Heart left ventricle (tissue), 16 donors: ENCODE measurements around the gene TENT5A. TPM values are rescaled to one million over a fixed set of nuclear protein-coding genes. Genes with fewer than 3 reads are reported as not detected.

Source experiments
- ATAC-seq, 4 donors: fragments of 200-7000 bp; cut with Tn5 transposase; one replicate each; pipeline ENCODE4 v1.9.1; 2020 to 2022; ENCODE audit warnings: moderate library complexity in 4 of 4, mild to moderate bottlenecking in 3 of 4, moderate number of reproducible peaks in 1 of 4
- DNase-seq, 5 donors: peaks; one replicate each; pipeline ENCODE4 v3.0.0-alpha.2; 2020
- H3K27ac ChIP-seq, 12 donors: fragments of 200-600 bp; sonication (generic) in 4 of 12; one replicate each; pipeline versions ENCODE4 v1.5.0 to v1.8.0; 2016 to 2022; ENCODE audit warnings: mild to moderate bottlenecking in 2 of 12
- H3K27me3 ChIP-seq, 9 donors: fragments of 200-600 bp; sonication (generic) in 2 of 9; one replicate each; pipeline versions ENCODE4 v1.5.1 to v1.8.0; 2016 to 2022; ENCODE audit warnings: mild to moderate bottlenecking in 3 of 9
- H3K36me3 ChIP-seq, 9 donors: fragments of 200-600 bp; sonication (generic) in 2 of 9; one replicate each; pipeline versions ENCODE4 v1.5.0 to v1.8.0; 2018 to 2022; ENCODE audit warnings: mild to moderate bottlenecking in 2 of 9
- H3K4me1 ChIP-seq, 12 donors: fragments of 200-600 bp; sonication (generic) in 4 of 12; one replicate each; pipeline versions ENCODE4 v1.5.0 to v1.8.0; 2016 to 2022; ENCODE audit warnings: mild to moderate bottlenecking in 3 of 12
- H3K4me3 ChIP-seq, 12 donors: fragments of 200-600 bp; sonication (generic) in 4 of 12; one replicate each; pipeline versions ENCODE4 v1.5.0 to v1.8.0; 2017 to 2022; ENCODE audit warnings: mild to moderate bottlenecking in 9 of 12, moderate library complexity in 4 of 12
- H3K9me3 ChIP-seq, 12 donors: fragments of 200-600 bp; sonication (generic) in 4 of 12; one replicate each; pipeline versions ENCODE4 v1.5.0 to v1.8.0; 2016 to 2022; ENCODE audit warnings: mild to moderate bottlenecking in 1 of 12
- POLR2A ChIP-seq, 2 donors: fragments of 450-650 bp; IDR thresholded peaks; one replicate each; pipeline ENCODE4 v1.6.1; 2017; ENCODE audit warnings: antibody characterized with exemption in 2 of 2, mild to moderate bottlenecking in 2 of 2, moderate library complexity in 2 of 2
- WGBS, 4 donors: extraction: QIAGEN DNeasy Blood & Tissue Kit in 2 of 4; methylation state at CpG; one replicate each; pipeline versions ENCODE4 v1.1.5 to v1.1.7; 2013 to 2018; 5-methylcytosine and 5-hydroxymethylcytosine counted together
- intact Hi-C, 10 donors: fragments of 100-400 bp; cut with DNase I; formaldehyde crosslinking; loops; one replicate each; pipeline versions ENCODE4 v1.11.1 to v1.14.2; 2022
- polyA plus RNA-seq, 2 donors: library from polyadenylated mRNA; stranded (reverse); fragments of 200-250 nt; gene quantifications; one replicate each; pipeline ENCODE4 v1.2.3, GENCODE V29; 2013
- total RNA-seq, 9 donors: library from RNA; depleted of rRNA in 2 of 9; stranded (reverse); fragments of >200 nt in 2 of 9; fragmentation: NEBNext Ultra II Directional in 3 of 9; extraction: Animal tissue kit (Norgen Biotek cat#: 25700) in 3 of 9; gene quantifications; one replicate each; pipeline versions ENCODE4 v1.1.0 to v1.2.4, GENCODE V29; 2016 to 2023
- TF ChIP-seq, protein P1 (sequence below), 12 donors: fragments of 200-600 bp; sonication (generic) in 4 of 12; IDR thresholded peaks; one replicate each; pipeline versions ENCODE4 v1.5.0 to v1.8.0; 2018 to 2022; ENCODE audit warnings: antibody characterized with exemption in 12 of 12, mild to moderate bottlenecking in 5 of 12
- donor health status: ischemic (EF 13 %, LVEDD 7.1; RV severe dilation, severe dysfunction).
- donor health status: healthy with polysubstance abuse.
- donor health status: DM: no; HTN: yes; CAD: no.
- donor health status: DM: no; HTN: no; CAD: no.
- donor health status: ischemic (EF 25% LVEDD 6.9; RV normal size, moderate dysfunction).
- donor health status: ischemic (EF 25% LVEDD 5.7; RV mildly dilated, moderate dysfunction).
- donor health status: healthy.
- donor health status: DM: yes; HTN: yes; CAD: no.
- donor health status: ischemic (EF 35%, LVEDD 5.7; RV mildly dilated, moderate dysfunction).
- donor health status: nonischemic (EF 11% LVEDD 7.7; RV severe dilation, severe dysfunction).
- donor health status: DM: yes; HTN: yes; CAD: no.
- donor health status: PGD.
- donor health status: ischemic (EF 29% LVEDD 5.4; RV normal size, mild dysfunction).
- donor health status: nonischemic (EF 23%, LVEDD 6.1; RV moderate dilation, normal function).

TENT5A gene
- total and polyA plus RNA-seq, 11 donors, result 15.4 to 47.2 (median 40.2) TPM

DNA sequence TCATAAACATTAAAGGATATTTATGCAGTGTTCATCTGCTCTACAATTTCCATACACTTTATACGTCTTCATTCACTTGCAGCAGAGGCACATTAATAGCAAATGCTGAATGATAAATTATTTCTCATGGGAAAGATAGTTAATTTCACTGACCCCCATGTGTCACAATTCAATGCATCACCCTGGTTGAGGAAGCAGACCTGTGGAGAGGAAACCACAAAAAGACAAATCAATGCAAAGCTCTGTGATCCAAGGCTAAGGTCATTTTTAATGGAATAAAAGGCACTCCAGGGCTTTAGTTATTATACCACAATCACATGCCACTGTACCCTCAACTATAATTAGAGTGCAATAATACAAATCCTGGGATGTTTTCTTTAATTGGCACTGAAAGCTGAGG, 40.3 kb upstream of the TENT5A start:
- Histone ChIP-seq H3K9me3 (peaks cover 0 to 9% (median 0%) of the 10 kb centered on the region in 12 donors), H3K4me1 (peaks cover 0 to 13% (median 0%) of the 10 kb centered on the region in 12 donors), H3K27ac (no peak overlapping the region), H3K27me3 (no peaks in the 10 kb centered on the region), H3K4me3 (no peak overlapping the region), H3K36me3 (no peaks in the 10 kb centered on the region)
- DNase-seq, result no peak
- TF ChIP-seq, protein P1, sequence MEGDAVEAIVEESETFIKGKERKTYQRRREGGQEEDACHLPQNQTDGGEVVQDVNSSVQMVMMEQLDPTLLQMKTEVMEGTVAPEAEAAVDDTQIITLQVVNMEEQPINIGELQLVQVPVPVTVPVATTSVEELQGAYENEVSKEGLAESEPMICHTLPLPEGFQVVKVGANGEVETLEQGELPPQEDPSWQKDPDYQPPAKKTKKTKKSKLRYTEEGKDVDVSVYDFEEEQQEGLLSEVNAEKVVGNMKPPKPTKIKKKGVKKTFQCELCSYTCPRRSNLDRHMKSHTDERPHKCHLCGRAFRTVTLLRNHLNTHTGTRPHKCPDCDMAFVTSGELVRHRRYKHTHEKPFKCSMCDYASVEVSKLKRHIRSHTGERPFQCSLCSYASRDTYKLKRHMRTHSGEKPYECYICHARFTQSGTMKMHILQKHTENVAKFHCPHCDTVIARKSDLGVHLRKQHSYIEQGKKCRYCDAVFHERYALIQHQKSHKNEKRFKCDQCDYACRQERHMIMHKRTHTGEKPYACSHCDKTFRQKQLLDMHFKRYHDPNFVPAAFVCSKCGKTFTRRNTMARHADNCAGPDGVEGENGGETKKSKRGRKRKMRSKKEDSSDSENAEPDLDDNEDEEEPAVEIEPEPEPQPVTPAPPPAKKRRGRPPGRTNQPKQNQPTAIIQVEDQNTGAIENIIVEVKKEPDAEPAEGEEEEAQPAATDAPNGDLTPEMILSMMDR (IDR thresholded peaks at IDR 0.05), result no peak
- TF ChIP-seq POLR2A (IDR thresholded peaks at IDR 0.05), result no peak
- ATAC-seq, result no peak
- intact Hi-C loops, result no loop called here
- 72 to 88% (median 81%) methylated on average over 1 of the region's 1 CpG for WGBS, 4 donors

DNA sequence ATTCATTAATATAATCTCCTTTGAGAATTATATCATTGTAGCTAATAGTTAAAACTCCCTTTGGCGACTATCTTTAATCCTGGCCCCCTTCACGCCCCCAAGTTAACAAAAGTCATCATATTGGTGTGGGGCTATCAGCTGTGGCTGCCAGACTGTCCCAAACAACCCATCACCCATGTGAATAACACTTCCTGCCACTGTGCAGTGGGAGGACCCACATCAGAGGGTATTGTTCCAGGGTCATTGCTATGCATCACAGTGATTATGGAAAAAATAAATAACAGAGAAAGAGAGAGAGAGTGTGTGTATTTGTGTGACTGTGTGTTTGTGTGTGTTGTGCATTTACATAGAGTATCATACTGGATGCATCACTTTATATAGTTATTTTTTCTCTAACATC, 39.3 kb upstream of the TENT5A start:
- H3K27me3 ChIP-seq, result no peaks in the 10 kb centered on the region
- H3K27ac ChIP-seq, result no peak overlapping the region
- TF ChIP-seq, protein P1 (IDR thresholded peaks at IDR 0.05), result no peak
- no peak for TF ChIP-seq POLR2A (IDR thresholded peaks at IDR 0.05)
- intact Hi-C loops, result no loop called here
- no peaks in the 10 kb centered on the region for H3K36me3 ChIP-seq
- DNase-seq (no peak), ATAC-seq (no peak)
- 71 to 84% (median 78%) methylated on average over 2 of the region's 2 CpGs for WGBS, 4 donors
- peaks cover 0 to 9% (median 0%) of the 10 kb centered on the region in 12 donors for H3K9me3 ChIP-seq
- H3K4me3 ChIP-seq, result no peak overlapping the region
- H3K4me1 ChIP-seq, result peaks cover 0 to 24% (median 0%) of the 10 kb centered on the region in 12 donors

DNA sequence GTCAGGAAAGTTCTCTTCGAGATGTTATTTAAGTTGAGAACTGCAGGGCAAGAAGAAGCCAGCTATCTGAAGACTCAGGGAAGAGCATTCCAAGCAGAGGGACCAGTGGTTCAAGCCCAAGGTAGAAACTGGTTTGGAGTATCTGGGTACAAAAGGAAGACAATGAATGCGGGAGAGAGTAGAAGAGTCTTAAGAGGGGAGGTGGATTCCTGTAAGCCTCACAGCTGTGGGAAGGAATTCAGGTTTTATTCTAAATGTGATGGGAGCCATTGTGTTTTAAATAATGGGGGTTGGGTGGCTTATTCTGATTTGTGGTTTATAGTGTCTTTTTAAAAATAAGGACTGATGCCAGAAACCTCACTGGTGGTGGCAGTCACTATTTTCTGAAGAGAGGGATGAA, 37.6 kb upstream of the TENT5A start:
- H3K27ac ChIP-seq, result no peak overlapping the region
- no peaks in the 10 kb centered on the region for H3K9me3 ChIP-seq
- DNase-seq, result no peak
- no peak for TF ChIP-seq POLR2A (IDR thresholded peaks at IDR 0.05)
- TF ChIP-seq, protein P1 (IDR thresholded peaks at IDR 0.05), result no peak
- H3K4me1 ChIP-seq, result peaks cover 0 to 27% (median 0%) of the 10 kb centered on the region in 12 donors
- ATAC-seq, result no peak
- no peaks in the 10 kb centered on the region for H3K27me3 ChIP-seq
- intact Hi-C loops, result no loop called here
- no peak overlapping the region for H3K4me3 ChIP-seq
- WGBS, 4 donors, result 86 to 94% (median 90%) methylated on average over 2 of the region's 2 CpGs
- no peaks in the 10 kb centered on the region for H3K36me3 ChIP-seq

DNA sequence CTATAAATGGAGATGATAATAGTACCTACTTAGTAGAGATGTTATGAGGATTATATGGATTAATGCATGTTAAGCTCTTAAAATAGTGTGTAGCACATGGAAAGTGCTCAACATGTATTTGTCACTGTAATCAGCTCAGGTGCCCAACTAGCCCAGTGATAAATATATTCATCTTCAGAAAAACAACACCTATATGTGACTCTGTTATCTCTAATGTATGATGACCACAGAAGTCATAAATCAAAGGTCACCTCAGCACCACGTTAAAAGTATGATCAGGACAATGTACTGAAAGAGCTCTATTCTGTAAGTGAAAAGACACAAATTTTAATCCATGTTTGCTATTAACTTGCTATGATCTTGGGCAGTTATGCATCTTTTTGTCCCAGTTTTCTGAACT, 36.8 kb upstream of the TENT5A start:
- Histone ChIP-seq H3K27ac (no peak overlapping the region), H3K27me3 (no peaks in the 10 kb centered on the region), H3K9me3 (no peaks in the 10 kb centered on the region), H3K36me3 (no peaks in the 10 kb centered on the region), H3K4me1 (peaks cover 0 to 22% (median 0%) of the 10 kb centered on the region in 12 donors), H3K4me3 (no peak overlapping the region)
- no peak for ATAC-seq
- TF ChIP-seq, protein P1 (IDR thresholded peaks at IDR 0.05), result no peak
- no peak for TF ChIP-seq POLR2A (IDR thresholded peaks at IDR 0.05)
- 49 to 64% (median 58%) methylated on average over 1 of the region's 1 CpG for WGBS, 4 donors
- DNase-seq, result no peak
- intact Hi-C loops, result loop anchor here in 1 of 10 donors (10.0 kb wide), 1 partner anchor 256 kb away; no protein-coding TSS in a partner anchor
